ENCODE measurements around the gene TBC1D5.

DNA sequence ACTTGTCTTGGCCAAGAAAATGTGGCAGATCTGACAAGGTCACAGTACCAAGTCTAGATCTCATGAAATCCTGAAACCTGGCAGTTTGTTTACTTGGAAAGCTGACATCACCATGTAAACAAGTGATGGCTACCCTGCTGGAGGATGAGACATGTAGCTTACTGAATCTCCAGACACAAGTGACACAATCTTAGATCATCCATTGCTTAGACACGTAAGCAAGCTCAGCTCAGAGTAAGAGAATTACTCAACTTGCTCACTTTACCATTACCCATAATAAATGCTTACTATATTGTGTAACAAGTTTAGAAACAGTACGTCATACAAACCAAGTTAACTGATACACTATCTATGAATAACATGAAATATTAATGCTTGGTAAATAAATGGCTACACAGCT, 263.8 kb downstream of the TBC1D5 start:
- TF ChIP-seq POLR2A (IDR thresholded peaks at IDR 0.05; ENCODE audit: low read length) (no peak), GATA1 (IDR thresholded peaks at IDR 0.05; ENCODE audit: low read depth, low read length) (no peak)
